ENCODE results near the gene APBB1IP.
"Not testable (repeated sequence)": the region's sequence is repeated elsewhere in the genome, so short reads cannot be mapped to it uniquely, and the experiment has no call there.

The APBB1IP gene

GRCh38 chr10:26491934-26492333, 53.8 kb downstream of the APBB1IP start (continued):
- TF ChIP-seq, protein P1, sequence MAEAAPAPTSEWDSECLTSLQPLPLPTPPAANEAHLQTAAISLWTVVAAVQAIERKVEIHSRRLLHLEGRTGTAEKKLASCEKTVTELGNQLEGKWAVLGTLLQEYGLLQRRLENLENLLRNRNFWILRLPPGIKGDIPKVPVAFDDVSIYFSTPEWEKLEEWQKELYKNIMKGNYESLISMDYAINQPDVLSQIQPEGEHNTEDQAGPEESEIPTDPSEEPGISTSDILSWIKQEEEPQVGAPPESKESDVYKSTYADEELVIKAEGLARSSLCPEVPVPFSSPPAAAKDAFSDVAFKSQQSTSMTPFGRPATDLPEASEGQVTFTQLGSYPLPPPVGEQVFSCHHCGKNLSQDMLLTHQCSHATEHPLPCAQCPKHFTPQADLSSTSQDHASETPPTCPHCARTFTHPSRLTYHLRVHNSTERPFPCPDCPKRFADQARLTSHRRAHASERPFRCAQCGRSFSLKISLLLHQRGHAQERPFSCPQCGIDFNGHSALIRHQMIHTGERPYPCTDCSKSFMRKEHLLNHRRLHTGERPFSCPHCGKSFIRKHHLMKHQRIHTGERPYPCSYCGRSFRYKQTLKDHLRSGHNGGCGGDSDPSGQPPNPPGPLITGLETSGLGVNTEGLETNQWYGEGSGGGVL (tag by site-specific recombination; IDR thresholded peaks at IDR 0.05): no peak

GRCh38 chr10:26492725-26493124, 54.6 kb downstream of the APBB1IP start:
- H3K9me3 ChIP-seq (ENCODE audit: control insufficient read depth, insufficient read depth, low read depth, low read length); POLR2A ChIA-PET; H3K4me3 ChIP-seq (ENCODE audit: low read depth, low read length); CTCF ChIA-PET; H3K27ac ChIP-seq (ENCODE audit: extremely low read depth, low read depth, low read length); H3K4me1 ChIP-seq (ENCODE audit: control insufficient read depth, insufficient read depth, low read length); H3K36me3 ChIP-seq (ENCODE audit: control insufficient read depth in 2 of 2, insufficient read depth in 1 of 2, low read length in 2 of 2): not testable (repeated sequence)

GRCh38 chr10:26494018-26494417, 55.9 kb downstream of the APBB1IP start:
- H3K4me3 ChIP-seq (ENCODE audit: low read depth, low read length): no peak overlapping the region
- H3K27ac ChIP-seq (ENCODE audit: extremely low read depth, low read depth, low read length): no peak overlapping the region
- POLR2A ChIA-PET: no interaction called here
- no peaks in the 10 kb centered on the region for H3K4me1 ChIP-seq (ENCODE audit: control insufficient read depth, insufficient read depth, low read length)
- CTCF ChIA-PET: interaction anchor here (1.6 kb wide), 1 partner anchor 10 kb away, joined by 7 read pairs; no protein-coding TSS in a partner anchor
- no peaks in the 10 kb centered on the region for H3K9me3 ChIP-seq (ENCODE audit: control insufficient read depth, insufficient read depth, low read depth, low read length)
- no peaks in the 10 kb centered on the region for H3K36me3 ChIP-seq (ENCODE audit: control insufficient read depth in 2 of 2, insufficient read depth in 1 of 2, low read length in 2 of 2)
- TF ChIP-seq, protein P2, sequence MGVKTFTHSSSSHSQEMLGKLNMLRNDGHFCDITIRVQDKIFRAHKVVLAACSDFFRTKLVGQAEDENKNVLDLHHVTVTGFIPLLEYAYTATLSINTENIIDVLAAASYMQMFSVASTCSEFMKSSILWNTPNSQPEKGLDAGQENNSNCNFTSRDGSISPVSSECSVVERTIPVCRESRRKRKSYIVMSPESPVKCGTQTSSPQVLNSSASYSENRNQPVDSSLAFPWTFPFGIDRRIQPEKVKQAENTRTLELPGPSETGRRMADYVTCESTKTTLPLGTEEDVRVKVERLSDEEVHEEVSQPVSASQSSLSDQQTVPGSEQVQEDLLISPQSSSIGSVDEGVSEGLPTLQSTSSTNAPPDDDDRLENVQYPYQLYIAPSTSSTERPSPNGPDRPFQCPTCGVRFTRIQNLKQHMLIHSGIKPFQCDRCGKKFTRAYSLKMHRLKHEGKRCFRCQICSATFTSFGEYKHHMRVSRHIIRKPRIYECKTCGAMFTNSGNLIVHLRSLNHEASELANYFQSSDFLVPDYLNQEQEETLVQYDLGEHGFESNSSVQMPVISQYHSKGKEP (tag by site-specific recombination; IDR thresholded peaks at IDR 0.05): no peak
- TF ChIP-seq, protein P3, sequence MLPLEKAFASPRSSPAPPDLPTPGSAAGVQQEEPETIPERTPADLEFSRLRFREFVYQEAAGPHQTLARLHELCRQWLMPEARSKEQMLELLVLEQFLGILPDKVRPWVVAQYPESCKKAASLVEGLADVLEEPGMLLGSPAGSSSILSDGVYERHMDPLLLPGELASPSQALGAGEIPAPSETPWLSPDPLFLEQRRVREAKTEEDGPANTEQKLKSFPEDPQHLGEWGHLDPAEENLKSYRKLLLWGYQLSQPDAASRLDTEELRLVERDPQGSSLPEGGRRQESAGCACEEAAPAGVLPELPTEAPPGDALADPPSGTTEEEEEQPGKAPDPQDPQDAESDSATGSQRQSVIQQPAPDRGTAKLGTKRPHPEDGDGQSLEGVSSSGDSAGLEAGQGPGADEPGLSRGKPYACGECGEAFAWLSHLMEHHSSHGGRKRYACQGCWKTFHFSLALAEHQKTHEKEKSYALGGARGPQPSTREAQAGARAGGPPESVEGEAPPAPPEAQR (tag by site-specific recombination; IDR thresholded peaks at IDR 0.05): no peak
- TF ChIP-seq ZNF639 (tag by site-specific recombination; IDR thresholded peaks at IDR 0.05) (no peak), ZNF433 (tag by site-specific recombination; IDR thresholded peaks at IDR 0.05; ENCODE audit: low read depth) (no peak), ZNF449 (tag by site-specific recombination; IDR thresholded peaks at IDR 0.05) (no peak), ZNF843 (tag by site-specific recombination; IDR thresholded peaks at IDR 0.05) (no peak), ZNF354C (tag by site-specific recombination; IDR thresholded peaks at IDR 0.05; ENCODE audit: borderline replicate concordance, low read depth) (no peak), HOXA7 (CRISPR knock-in tag; IDR thresholded peaks at IDR 0.05; ENCODE audit: borderline replicate concordance) (no peak), ZNF704 (tag by site-specific recombination; IDR thresholded peaks at IDR 0.05) (no peak), ZNF133 (tag by site-specific recombination; IDR thresholded peaks at IDR 0.05) (no peak), HOXD13 (CRISPR knock-in tag; IDR thresholded peaks at IDR 0.05; ENCODE audit: borderline replicate concordance) (no peak)

Measured in HEK293 (cell line).